SH-SY5Y (cell line): Measurements from ENCODE around the gene FAM13B.

ENCODE experiments used
- GATA2 ChIP-seq: IDR thresholded peaks from 2 replicates; pipeline ENCODE4 v1.6.1; 2011; ENCODE audit warnings: mild to moderate bottlenecking, low read depth, low read length
- GATA3 ChIP-seq: IDR thresholded peaks from 2 replicates; pipeline ENCODE4 v1.6.1; 2011; ENCODE audit warnings: low read depth, mild to moderate bottlenecking, low read length, moderate library complexity

DNA sequence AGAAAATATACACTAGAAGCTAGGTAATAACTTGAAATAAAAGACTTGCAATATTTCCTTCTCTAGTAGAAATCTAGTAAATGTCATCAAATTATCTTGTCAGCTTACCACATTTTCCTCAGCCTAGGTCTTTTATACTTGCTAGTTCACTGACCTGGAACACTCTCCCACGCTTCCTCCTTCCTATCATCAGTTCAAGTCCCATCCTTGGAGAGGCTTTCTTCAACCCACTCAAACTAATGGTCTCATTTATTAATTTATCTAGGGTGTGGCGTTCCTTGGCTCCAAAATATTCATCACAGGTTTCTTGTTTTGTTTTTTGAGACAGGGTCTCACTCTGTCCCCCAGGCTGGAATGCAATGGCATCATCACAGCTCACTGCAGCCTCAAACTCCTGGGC lies 2.9 kb downstream of the FAM13B start:
- no peak for TF ChIP-seq GATA3
- no peak for TF ChIP-seq GATA2
